Activated T-helper 2 cell treated with anti-CD3 and anti-CD28 coated beads, Interferon-gamma antibody, Interleukin-2, Interleukin-4, amounts not matched to agents 10 μg/mL and 5 μg/mL and 100 μg/mL, durations not matched to agents 14 hours and 24 hours and 36 hours (primary cell): ENCODE measurements around the gene HTRA1. TPM values are rescaled to one million over a fixed set of nuclear protein-coding genes. Genes with fewer than 3 reads are reported as not detected.

Experiments used
- DNase-seq: peaks from one replicate; pipeline ENCODE4 v3.0.0; 2021; ENCODE audit warnings: low spot score
- H3K27ac Mint-ChIP-seq: one replicate; pipeline ENCODE4 v1.8.0; 2021; ENCODE audit warnings: mixed read lengths
- H3K27me3 Mint-ChIP-seq: one replicate; pipeline ENCODE4 v1.8.0; 2021; ENCODE audit warnings: low read depth, mixed read lengths
- H3K36me3 Mint-ChIP-seq: one replicate; pipeline ENCODE4 v1.8.0; 2021; ENCODE audit warnings: low read depth, mixed read lengths
- H3K4me1 Mint-ChIP-seq: one replicate; pipeline ENCODE4 v1.8.0; 2021; ENCODE audit warnings: low read depth, mixed read lengths
- H3K4me3 Mint-ChIP-seq: one replicate; pipeline ENCODE4 v1.8.0; 2021; ENCODE audit warnings: low read depth, mild to moderate bottlenecking, moderate library complexity, mixed read lengths
- H3K9me3 Mint-ChIP-seq: one replicate; pipeline ENCODE4 v1.8.0; 2021; ENCODE audit warnings: mixed read lengths
- intact Hi-C: fragments of 100-400 bp; cut with micrococcal nuclease; formaldehyde crosslinking; loops from one replicate; pipeline ENCODE4 v1.15.1; 2023
- total RNA-seq: library from RNA; stranded (reverse); gene quantifications from 2 replicates; pipeline ENCODE4 v1.2.3, GENCODE V29; 2022

HTRA1 gene
- total RNA-seq, 1 donor from 2014 or later = not detected

- no peak for DNase-seq
- Mint-ChIP-seq H3K4me1 (peaks cover 11% of the 10 kb centered on the region), H3K9me3 (no peaks in the 10 kb centered on the region), H3K4me3 (no peak overlapping the region), H3K27ac (no peak overlapping the region), H3K36me3 (no peaks in the 10 kb centered on the region), H3K27me3 (peaks cover 23% of the 10 kb centered on the region)
- intact Hi-C loops = no loop called here
These were observed 33.5 kb downstream of the HTRA1 start for GRCh38 chr10:122494833-122495232.

DNA sequence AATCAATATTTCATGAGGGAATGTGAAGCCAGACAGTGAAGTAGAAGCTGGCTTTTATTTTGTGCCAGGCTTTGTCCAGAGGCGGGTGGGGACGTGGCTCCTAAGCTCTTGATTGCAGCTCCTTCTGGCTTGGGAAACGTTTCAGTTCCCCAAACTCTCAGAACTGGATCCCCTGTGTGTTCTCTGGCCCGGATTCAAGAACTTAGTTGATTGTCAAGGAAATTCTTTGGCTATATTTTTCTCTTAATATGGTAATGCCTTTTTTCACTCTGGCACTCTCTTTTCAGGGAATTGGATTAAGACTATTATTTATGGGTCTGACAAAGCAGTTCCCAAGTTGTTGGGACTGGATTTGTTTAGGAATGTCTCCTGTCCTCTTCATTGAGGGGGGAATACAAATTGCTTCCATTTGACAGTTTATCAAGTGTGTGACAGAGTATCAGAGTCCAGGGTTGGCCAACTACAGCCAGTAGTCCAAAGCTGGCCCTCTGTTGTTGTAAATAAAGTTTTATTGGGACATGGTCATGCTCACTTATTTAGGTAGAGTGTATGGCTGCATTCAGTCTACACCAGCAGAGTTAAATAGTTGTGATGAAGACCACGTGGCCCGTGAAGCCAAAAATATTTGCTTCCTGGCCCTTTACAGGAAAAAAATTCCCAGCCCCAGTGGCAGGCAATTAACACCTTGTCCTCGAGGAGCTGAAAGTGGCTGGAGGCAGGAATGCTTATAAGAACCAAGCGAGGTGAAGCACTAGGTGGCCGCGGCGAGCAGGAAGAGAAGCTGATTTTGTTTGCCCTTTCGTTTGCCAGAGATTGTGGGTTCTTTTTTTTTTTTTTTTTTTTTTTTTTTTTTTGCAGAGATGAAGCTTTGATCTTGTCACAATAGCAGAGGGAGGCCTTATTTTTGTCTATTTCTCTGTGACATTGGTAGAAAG lies 34.3 kb downstream of the HTRA1 start:
- Mint-ChIP-seq H3K4me3 (no peak overlapping the region), H3K36me3 (no peaks in the 10 kb centered on the region), H3K27me3 (peaks cover 22% of the 10 kb centered on the region), H3K9me3 (no peaks in the 10 kb centered on the region), H3K27ac (no peak overlapping the region), H3K4me1 (peaks cover 11% of the 10 kb centered on the region)
- no peak for DNase-seq
- intact Hi-C loops = no loop called here

- H3K9me3 Mint-ChIP-seq = no peaks in the 10 kb centered on the region
- H3K36me3 Mint-ChIP-seq = no peaks in the 10 kb centered on the region
- intact Hi-C loops = no loop called here
- H3K4me1 Mint-ChIP-seq = peaks cover 5% of the 10 kb centered on the region
- H3K27ac Mint-ChIP-seq = no peak overlapping the region
- peaks cover 25% of the 10 kb centered on the region for H3K27me3 Mint-ChIP-seq
- DNase-seq = no peak
- H3K4me3 Mint-ChIP-seq = no peak overlapping the region
These were observed 35.9 kb downstream of the HTRA1 start for GRCh38 chr10:122497241-122497640.

DNA sequence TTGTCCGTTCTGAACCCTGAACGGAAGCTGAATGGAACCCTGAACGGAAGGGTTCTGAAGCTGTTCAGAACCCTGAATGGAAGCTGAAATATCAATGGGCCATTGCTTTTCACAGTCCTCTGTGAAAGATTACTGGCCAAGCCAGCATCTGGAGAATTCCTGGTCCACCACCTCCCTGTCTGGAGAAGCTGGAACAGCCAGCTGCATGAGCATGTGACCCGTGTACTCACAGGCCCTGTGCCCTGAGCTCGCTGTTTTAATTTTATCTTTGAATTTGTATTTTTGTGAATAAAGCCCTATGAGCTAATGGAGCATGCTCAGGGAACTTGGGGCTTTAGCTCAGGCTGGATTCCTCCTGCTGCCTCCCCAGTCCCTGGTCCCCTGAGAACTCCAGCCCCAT lies 37.2 kb downstream of the HTRA1 start:
- intact Hi-C loops = no loop called here
- no peak for DNase-seq
- peaks cover 5% of the 10 kb centered on the region for H3K4me1 Mint-ChIP-seq
- H3K27me3 Mint-ChIP-seq = peaks cover 22% of the 10 kb centered on the region
- no peak overlapping the region for H3K27ac Mint-ChIP-seq
- no peak overlapping the region for H3K4me3 Mint-ChIP-seq
- H3K36me3 Mint-ChIP-seq = no peaks in the 10 kb centered on the region
- no peaks in the 10 kb centered on the region for H3K9me3 Mint-ChIP-seq

DNA sequence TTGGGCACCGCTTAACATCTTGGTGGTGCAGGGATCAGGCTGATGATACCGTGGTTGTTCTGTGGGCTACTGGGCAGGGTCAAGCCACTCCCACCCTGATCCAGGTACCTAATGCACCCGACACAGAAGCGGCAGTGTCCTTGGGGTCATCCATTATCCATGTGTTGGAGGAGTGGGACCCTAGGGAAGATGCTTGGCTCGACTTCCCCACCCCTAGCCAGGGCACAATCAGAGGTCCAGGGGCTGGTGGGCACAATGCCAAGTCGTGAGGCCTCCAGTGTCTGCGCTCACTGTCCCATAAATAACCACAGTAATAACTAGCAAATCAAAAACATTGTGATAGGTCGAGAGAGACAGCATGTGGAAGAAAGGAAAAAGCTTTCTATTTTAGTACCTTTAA lies 37.7 kb downstream of the HTRA1 start:
- no peak overlapping the region for H3K27ac Mint-ChIP-seq
- peaks cover 5% of the 10 kb centered on the region for H3K4me1 Mint-ChIP-seq
- no peaks in the 10 kb centered on the region for H3K9me3 Mint-ChIP-seq
- H3K27me3 Mint-ChIP-seq = peaks cover 19% of the 10 kb centered on the region
- no peaks in the 10 kb centered on the region for H3K36me3 Mint-ChIP-seq
- intact Hi-C loops = no loop called here
- no peak overlapping the region for H3K4me3 Mint-ChIP-seq
- DNase-seq = no peak

- DNase-seq = no peak
- Mint-ChIP-seq H3K4me3 (no peak overlapping the region), H3K36me3 (no peaks in the 10 kb centered on the region), H3K9me3 (no peaks in the 10 kb centered on the region), H3K27ac (no peak overlapping the region), H3K27me3 (peaks cover 17% of the 10 kb centered on the region), H3K4me1 (peaks cover 5% of the 10 kb centered on the region)
- intact Hi-C loops = no loop called here
These were observed 38.2 kb downstream of the HTRA1 start for GRCh38 chr10:122499491-122499941.

DNA sequence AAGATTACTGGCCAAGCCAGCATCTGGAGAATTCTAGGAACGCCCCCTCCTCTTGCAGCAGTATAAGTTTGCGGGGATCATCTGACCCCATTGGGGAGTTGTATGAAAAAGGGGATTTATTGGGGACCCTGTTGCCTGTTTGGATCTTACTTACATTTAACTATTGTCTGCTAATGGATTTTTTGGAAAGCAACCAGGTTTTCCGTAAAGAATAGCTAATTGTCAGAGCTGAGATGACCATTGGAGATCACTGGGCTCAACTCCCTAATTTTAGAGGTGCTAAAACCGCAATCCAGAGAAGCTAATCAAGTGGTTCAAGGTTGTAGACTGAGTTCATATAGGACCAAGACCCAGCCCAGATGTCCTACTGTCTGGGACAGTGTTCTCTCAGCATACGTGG lies 38.8 kb downstream of the HTRA1 start:
- H3K9me3 Mint-ChIP-seq = no peaks in the 10 kb centered on the region
- no peak for DNase-seq
- H3K4me3 Mint-ChIP-seq = no peak overlapping the region
- no peaks in the 10 kb centered on the region for H3K36me3 Mint-ChIP-seq
- H3K27me3 Mint-ChIP-seq = peaks cover 16% of the 10 kb centered on the region
- H3K27ac Mint-ChIP-seq = no peak overlapping the region
- H3K4me1 Mint-ChIP-seq = peaks cover 5% of the 10 kb centered on the region
- intact Hi-C loops = no loop called here

GRCh38 chr10:122500726-122501125 lies 39.4 kb downstream of the HTRA1 start:
- Mint-ChIP-seq H3K4me1 (peaks cover 5% of the 10 kb centered on the region), H3K36me3 (no peaks in the 10 kb centered on the region), H3K27ac (no peak overlapping the region), H3K27me3 (peaks cover 16% of the 10 kb centered on the region), H3K4me3 (no peak overlapping the region), H3K9me3 (no peaks in the 10 kb centered on the region)
- DNase-seq = no peak
- intact Hi-C loops = no loop called here

GRCh38 chr10:122503012-122503411 lies 41.7 kb downstream of the HTRA1 start:
- intact Hi-C loops = no loop called here
- no peak overlapping the region for H3K4me3 Mint-ChIP-seq

GRCh38 chr10:122503886-122504609 lies 42.7 kb downstream of the HTRA1 start:
- Mint-ChIP-seq H3K27me3 (peaks cover 4% of the 10 kb centered on the region), H3K9me3 (no peaks in the 10 kb centered on the region), H3K4me3 (no peak overlapping the region), H3K4me1 (no peaks in the 10 kb centered on the region), H3K27ac (no peak overlapping the region), H3K36me3 (no peaks in the 10 kb centered on the region)
- no peak for DNase-seq
- intact Hi-C loops = no loop called here

More at GRCh38 chr10:122503012-122503411, 41.7 kb downstream of the HTRA1 start:
- peaks cover 5% of the 10 kb centered on the region for H3K27me3 Mint-ChIP-seq
- no peaks in the 10 kb centered on the region for H3K4me1 Mint-ChIP-seq
- H3K9me3 Mint-ChIP-seq = no peaks in the 10 kb centered on the region
- no peak for DNase-seq
- H3K27ac Mint-ChIP-seq = no peak overlapping the region
- no peaks in the 10 kb centered on the region for H3K36me3 Mint-ChIP-seq

GRCh38 chr10:122504610-122504950 lies 43.2 kb downstream of the HTRA1 start:
- Mint-ChIP-seq H3K4me1 (no peaks in the 10 kb centered on the region), H3K9me3 (no peaks in the 10 kb centered on the region), H3K36me3 (no peaks in the 10 kb centered on the region), H3K27me3 (peaks cover 4% of the 10 kb centered on the region), H3K4me3 (no peak overlapping the region), H3K27ac (no peak overlapping the region)
- intact Hi-C loops = no loop called here
- no peak for DNase-seq

GRCh38 chr10:122505011-122505410 lies 43.7 kb downstream of the HTRA1 start:
- no peak overlapping the region for H3K4me3 Mint-ChIP-seq
- intact Hi-C loops = no loop called here
- H3K27me3 Mint-ChIP-seq = peaks cover 4% of the 10 kb centered on the region
- DNase-seq = no peak
- no peaks in the 10 kb centered on the region for H3K36me3 Mint-ChIP-seq
- H3K9me3 Mint-ChIP-seq = no peaks in the 10 kb centered on the region
- H3K4me1 Mint-ChIP-seq = no peaks in the 10 kb centered on the region
- H3K27ac Mint-ChIP-seq = no peak overlapping the region
